Stimulated activated CD8-positive, alpha-beta memory T cell treated with anti-CD3 and anti-CD28 coated beads, Interleukin-7, amount 100 ng/mL, for 4 hours (primary cell): ENCODE data around the gene ATP2C2.
"Not testable (repeated sequence)": the region's sequence is repeated elsewhere in the genome, so short reads cannot be mapped to it uniquely, and the experiment has no call there.

Source experiments
- DNase-seq, 2 donors: peaks; one replicate each; pipeline ENCODE4 v3.0.0-alpha.2; 2020; ENCODE audit warnings: low read depth in 2 of 2

Gene ATP2C2

GRCh38 chr16:84341528-84342295 lies 26.6 kb upstream of the ATP2C2 start:
- no peak for DNase-seq

GRCh38 chr16:84343800-84344199 lies 24.5 kb upstream of the ATP2C2 start:
- DNase-seq = not testable (repeated sequence)

GRCh38 chr16:84344781-84345180 lies 23.6 kb upstream of the ATP2C2 start:
- no peak for DNase-seq

GRCh38 chr16:84347161-84347560 lies 21.2 kb upstream of the ATP2C2 start:
- no peak for DNase-seq

GRCh38 chr16:84348386-84348888 lies 19.9 kb upstream of the ATP2C2 start:
- no peak for DNase-seq

- no peak for DNase-seq
These were observed 18.3 kb upstream of the ATP2C2 start for GRCh38 chr16:84349862-84350684.

GRCh38 chr16:84350685-84351400 lies 17.5 kb upstream of the ATP2C2 start:
- no peak for DNase-seq

- DNase-seq = no peak
These were observed 16.7 kb upstream of the ATP2C2 start for GRCh38 chr16:84351630-84352029.

- no peak for DNase-seq
These were observed 14.0 kb upstream of the ATP2C2 start for GRCh38 chr16:84354306-84354705.

- no peak for DNase-seq
These were observed 13.2 kb upstream of the ATP2C2 start for GRCh38 chr16:84355149-84355548.

- DNase-seq = no peak
These were observed 12.2 kb upstream of the ATP2C2 start for GRCh38 chr16:84356176-84356575.

GRCh38 chr16:84356591-84357116 lies 11.7 kb upstream of the ATP2C2 start:
- no peak for DNase-seq

- DNase-seq = no peak
These were observed 11.1 kb upstream of the ATP2C2 start for GRCh38 chr16:84357191-84357651.

- DNase-seq = no peak
These were observed 9.6 kb upstream of the ATP2C2 start for GRCh38 chr16:84358601-84359295.

GRCh38 chr16:84359326-84359725 lies 9.0 kb upstream of the ATP2C2 start:
- no peak for DNase-seq

GRCh38 chr16:84360170-84360569 lies 8.2 kb upstream of the ATP2C2 start:
- peak; percentile 5 to 16 for DNase-seq

- no peak for DNase-seq
These were observed 7.6 kb upstream of the ATP2C2 start for GRCh38 chr16:84360748-84361147.

- no peak for DNase-seq
These were observed 6.8 kb upstream of the ATP2C2 start for GRCh38 chr16:84361546-84361945.

- no peak for DNase-seq
These were observed 5.8 kb upstream of the ATP2C2 start for GRCh38 chr16:84362471-84362941.

- DNase-seq = no peak
These were observed 2.1 kb upstream of the ATP2C2 start for GRCh38 chr16:84366208-84366607.

- no peak for DNase-seq
These were observed 1.0 kb upstream of the ATP2C2 start for GRCh38 chr16:84367297-84367680.
